Measurements from ENCODE around the gene TWIST2. TPM values are rescaled to one million over a fixed set of nuclear protein-coding genes. Genes with fewer than 3 reads are reported as not detected.
A peak's percentile ranks its signal among the peaks of the same experiment; 100 is the strongest.

The TWIST2 gene
- total and polyA plus RNA-seq, 8 donors: 0.58 to 58.0 (median 12.3) TPM

- intact Hi-C loops (cut with DNase I; ENCODE audit: low total_unique reads): no loop called here
- Histone ChIP-seq H3K4me3 (peak overlapping the region in 1 of 4 donors; percentile 41), H3K9me3 (no peaks in the 10 kb centered on the region), H3K27ac (peak overlapping the region; percentile 25 to 90 (median 81)), H3K36me3 (no peaks in the 10 kb centered on the region), H3K27me3 (no peaks in the 10 kb centered on the region), H3K4me1 (peaks cover 37 to 80% (median 53%) of the 10 kb centered on the region in 4 donors)
- no peak for TF ChIP-seq POLR2A (IDR thresholded peaks at IDR 0.05)
- TF ChIP-seq CTCF (IDR thresholded peaks at IDR 0.05): no peak
- no peak for TF ChIP-seq POLR2AphosphoS5 (IDR thresholded peaks at IDR 0.05)
- TF ChIP-seq EP300 (IDR thresholded peaks at IDR 0.05): no peak
- WGBS, 5 donors: 61 to 76% (median 68%) methylated on average over 9 of the region's 9 CpGs
- no peak for DNase-seq
These were observed 15.9 kb downstream of the TWIST2 start for GRCh38 chr2:238863749-238864206.

DNA sequence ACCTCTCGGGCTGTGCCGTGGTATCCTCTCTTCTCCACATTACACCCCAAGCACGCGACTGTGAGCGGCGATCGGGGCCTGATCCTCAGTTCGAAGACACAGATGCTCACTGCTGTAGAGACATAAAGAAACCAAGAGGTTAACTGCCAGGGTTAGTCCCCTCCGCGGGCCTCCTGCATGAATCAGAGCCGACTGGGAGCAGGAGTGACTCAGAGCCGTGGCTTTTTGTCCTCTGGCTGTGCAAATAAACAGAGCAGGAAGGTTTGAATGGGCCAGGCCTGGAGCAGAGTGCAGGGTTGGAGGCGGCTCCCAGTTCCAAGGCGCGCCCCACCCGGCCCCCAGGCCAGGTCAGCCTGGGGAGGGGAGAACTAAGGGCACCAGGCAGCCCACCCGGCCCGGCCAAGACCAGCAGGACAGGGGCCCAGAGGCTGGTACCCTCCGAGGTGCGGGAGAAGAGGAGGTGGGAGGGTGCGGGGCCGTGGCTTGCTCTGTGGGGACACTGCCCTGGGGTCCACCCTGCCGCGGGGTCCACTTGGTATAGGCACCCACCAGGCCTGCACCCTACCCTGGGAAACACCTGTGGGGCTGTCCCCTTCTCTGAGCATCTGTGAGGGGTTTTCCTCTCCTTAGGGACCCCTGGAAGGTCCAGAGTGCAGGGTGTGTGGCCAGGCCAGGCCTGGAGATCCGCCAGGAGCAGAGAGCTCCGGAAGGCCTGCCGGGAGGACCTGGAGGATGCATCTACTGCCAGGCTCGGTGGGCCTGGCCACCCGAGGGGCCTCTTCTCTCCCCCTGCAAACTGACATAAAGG is 16.5 kb downstream of the TWIST2 start:
- 16 to 22% (median 19%) methylated on average over 18 to 29 of the region's 29 CpGs for WGBS, 5 donors
- peak; percentile 92 to 96 for DNase-seq
- Histone ChIP-seq H3K27ac (peak overlapping the region; percentile 75 to 90 (median 82)), H3K4me3 (peak overlapping the region in 2 of 4 donors; percentile 24 to 41), H3K27me3 (no peaks in the 10 kb centered on the region), H3K36me3 (no peaks in the 10 kb centered on the region), H3K4me1 (peaks cover 38 to 83% (median 57%) of the 10 kb centered on the region in 4 donors), H3K9me3 (no peaks in the 10 kb centered on the region)
- TF ChIP-seq POLR2AphosphoS5 (IDR thresholded peaks at IDR 0.05) (peak in 2 of 3 donors; percentile 26 to 76), CTCF (IDR thresholded peaks at IDR 0.05) (no peak), POLR2A (IDR thresholded peaks at IDR 0.05) (no peak), EP300 (IDR thresholded peaks at IDR 0.05) (no peak)
- intact Hi-C loops (cut with DNase I; ENCODE audit: low total_unique reads): no loop called here

- WGBS, 5 donors: 68 to 77% (median 71%) methylated on average over 17 of the region's 17 CpGs
- no peaks in the 10 kb centered on the region for H3K27me3 ChIP-seq
- no peak for TF ChIP-seq POLR2A (IDR thresholded peaks at IDR 0.05)
- TF ChIP-seq POLR2AphosphoS5 (IDR thresholded peaks at IDR 0.05): no peak
- TF ChIP-seq CTCF (IDR thresholded peaks at IDR 0.05): no peak
- TF ChIP-seq EP300 (IDR thresholded peaks at IDR 0.05): no peak
- H3K36me3 ChIP-seq: no peaks in the 10 kb centered on the region
- H3K4me1 ChIP-seq: peaks cover 38 to 81% (median 56%) of the 10 kb centered on the region in 4 donors
- peak overlapping the region in 1 of 4 donors; percentile 41 for H3K4me3 ChIP-seq
- intact Hi-C loops (cut with DNase I; ENCODE audit: low total_unique reads): no loop called here
- H3K9me3 ChIP-seq: no peaks in the 10 kb centered on the region
- DNase-seq: no peak
- peak overlapping the region; percentile 75 to 90 (median 82) for H3K27ac ChIP-seq
These were observed 17.3 kb downstream of the TWIST2 start for GRCh38 chr2:238865015-238865719.

DNA sequence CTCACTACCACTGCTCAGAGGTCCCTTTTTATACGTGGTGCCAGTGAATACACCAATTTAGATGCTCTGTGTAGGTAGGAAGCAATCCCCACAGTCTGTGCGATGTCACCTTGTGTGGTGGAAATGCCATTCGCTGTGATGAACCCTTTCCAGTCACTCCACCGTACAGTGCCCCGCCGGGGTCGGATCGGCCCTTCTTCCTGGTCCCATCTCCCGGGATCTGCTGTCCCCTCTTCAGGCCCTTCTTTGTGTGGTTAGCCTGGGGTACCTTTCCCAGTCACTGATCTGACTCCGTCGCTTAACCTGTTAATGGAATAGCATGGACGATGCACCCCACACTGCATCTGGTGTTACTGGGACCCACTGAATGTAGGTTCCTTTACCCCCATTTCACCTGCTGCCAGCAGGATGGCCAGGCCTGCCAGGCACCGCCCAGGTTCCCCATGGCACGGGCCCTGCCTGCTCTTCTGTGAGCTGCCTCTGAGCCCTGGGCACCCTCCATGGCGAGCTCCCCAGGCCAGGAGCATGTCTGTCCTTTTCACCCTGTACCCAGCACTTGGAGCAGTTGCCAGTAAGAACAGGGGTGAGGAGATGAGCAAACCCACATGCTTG is 18.0 kb downstream of the TWIST2 start:
- Histone ChIP-seq H3K4me1 (peaks cover 38 to 76% (median 55%) of the 10 kb centered on the region in 4 donors), H3K27me3 (no peaks in the 10 kb centered on the region), H3K36me3 (no peaks in the 10 kb centered on the region), H3K4me3 (no peak overlapping the region), H3K9me3 (no peaks in the 10 kb centered on the region), H3K27ac (peak overlapping the region in 3 of 5 donors; percentile 81 to 90 (median 84))
- no peak for DNase-seq
- WGBS, 5 donors: 87 to 95% (median 90%) methylated on average over 15 of the region's 15 CpGs
- no peak for TF ChIP-seq POLR2A (IDR thresholded peaks at IDR 0.05)
- no peak for TF ChIP-seq POLR2AphosphoS5 (IDR thresholded peaks at IDR 0.05)
- TF ChIP-seq CTCF (IDR thresholded peaks at IDR 0.05): no peak
- no peak for TF ChIP-seq EP300 (IDR thresholded peaks at IDR 0.05)
- intact Hi-C loops (cut with DNase I; ENCODE audit: low total_unique reads): no loop called here

Measured in stomach (tissue), 9 donors.